ENCODE results near the gene ERC2.

Gene ERC2

GRCh38 chr3:56424336-56424735 lies 43.9 kb downstream of the ERC2 start:
- DNase-seq: no peak

GRCh38 chr3:56423661-56424099 lies 44.6 kb downstream of the ERC2 start:
- DNase-seq: no peak

DNA sequence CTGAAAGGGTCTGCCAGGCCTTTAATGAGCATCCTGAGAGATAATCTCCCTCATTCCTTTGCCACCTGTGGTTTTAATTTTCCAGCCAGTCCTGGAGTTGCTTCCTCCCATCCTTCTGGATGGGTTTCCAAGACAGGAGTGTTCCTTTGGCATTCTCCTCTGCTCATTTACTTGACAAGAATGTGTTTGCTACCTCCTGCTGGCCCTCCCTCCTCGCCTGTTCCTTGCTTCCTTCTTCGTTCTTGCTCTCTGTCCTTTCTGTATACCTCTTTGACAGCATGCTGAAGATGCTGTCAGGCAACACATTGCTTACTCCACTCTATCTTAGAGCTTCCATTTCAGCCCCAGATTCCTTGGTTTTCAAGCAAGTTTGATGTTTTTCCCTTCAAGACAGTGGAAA lies 46.0 kb downstream of the ERC2 start:
- no peak for DNase-seq

- DNase-seq: no peak
These were observed 47.1 kb downstream of the ERC2 start for GRCh38 chr3:56421205-56421604.

- DNase-seq: peak; percentile 58
These were observed 52.6 kb downstream of the ERC2 start for GRCh38 chr3:56415652-56416051.

DNA sequence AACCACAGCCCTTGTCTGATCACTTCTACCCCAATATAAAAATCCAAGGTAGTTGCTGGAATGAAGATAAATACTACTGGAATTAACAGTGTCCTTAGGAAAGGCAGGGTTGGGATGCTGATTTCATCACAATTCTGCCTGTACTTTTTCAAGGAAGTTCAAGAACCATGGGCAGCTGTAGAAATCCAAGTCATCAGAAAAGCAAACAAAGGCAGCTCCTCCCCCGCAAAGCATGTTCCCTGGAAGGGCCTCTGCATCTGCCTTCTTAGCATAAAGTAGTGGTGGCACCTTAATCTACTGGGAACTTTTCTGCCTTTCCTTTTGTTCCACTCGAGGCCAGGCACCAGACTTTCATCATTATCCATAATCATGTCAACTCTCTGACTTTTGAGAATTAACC lies 54.4 kb downstream of the ERC2 start:
- DNase-seq: peak; percentile 26

- no peak for DNase-seq
These were observed 57.1 kb downstream of the ERC2 start for GRCh38 chr3:56411166-56411565.

- no peak for DNase-seq
These were observed 57.7 kb downstream of the ERC2 start for GRCh38 chr3:56410576-56410975.

DNA sequence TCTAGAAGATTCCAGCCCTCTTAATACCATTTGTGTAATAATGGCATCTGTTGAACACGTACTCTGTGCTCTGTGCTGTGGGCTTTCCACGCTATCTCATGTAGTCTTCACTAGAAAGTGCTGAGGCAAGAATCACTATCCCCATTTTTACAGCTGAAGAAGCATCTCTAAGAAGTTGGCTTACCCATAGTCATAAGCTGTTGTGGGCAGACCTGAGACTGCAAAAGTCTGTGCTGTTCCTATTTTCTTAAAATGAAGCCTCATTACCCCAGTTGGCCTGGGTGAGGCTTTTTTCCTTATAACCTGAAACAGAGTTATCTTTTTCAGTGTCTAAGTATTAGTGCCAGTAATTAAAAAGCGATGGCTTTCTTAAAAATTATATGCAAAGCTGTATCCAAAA lies 58.5 kb downstream of the ERC2 start:
- DNase-seq: no peak

DNA sequence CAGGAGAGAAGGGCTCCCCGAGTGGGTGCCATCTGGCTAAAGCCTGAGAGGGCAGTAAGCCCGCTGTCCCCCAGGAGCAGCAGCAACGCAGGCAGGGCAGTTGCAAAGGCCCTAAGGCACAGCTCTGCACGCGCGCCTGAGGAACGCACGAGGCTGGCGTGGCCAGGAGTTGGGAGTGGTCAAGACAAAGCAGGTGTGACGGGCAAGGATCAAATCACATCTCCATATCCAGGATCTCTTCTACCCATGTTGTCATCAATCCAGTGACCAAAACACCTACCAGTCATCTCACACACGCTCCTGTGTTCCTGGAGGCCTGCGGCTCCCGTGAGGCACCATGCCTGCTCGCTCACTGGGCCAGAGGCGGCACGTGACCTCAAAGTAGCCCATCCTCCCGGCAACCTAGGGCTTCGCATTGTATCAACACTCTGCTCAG lies 59.5 kb downstream of the ERC2 start:
- DNase-seq: no peak

- no peak for DNase-seq
These were observed 61.3 kb downstream of the ERC2 start for GRCh38 chr3:56406826-56407515.

GRCh38 chr3:56404884-56405283 lies 63.4 kb downstream of the ERC2 start:
- DNase-seq: no peak

GRCh38 chr3:56398659-56399058 lies 69.6 kb downstream of the ERC2 start:
- no peak for DNase-seq

GRCh38 chr3:56397798-56398197 lies 70.5 kb downstream of the ERC2 start:
- no peak for DNase-seq

- DNase-seq: no peak
These were observed 79.0 kb downstream of the ERC2 start for GRCh38 chr3:56389183-56389830.

DNA sequence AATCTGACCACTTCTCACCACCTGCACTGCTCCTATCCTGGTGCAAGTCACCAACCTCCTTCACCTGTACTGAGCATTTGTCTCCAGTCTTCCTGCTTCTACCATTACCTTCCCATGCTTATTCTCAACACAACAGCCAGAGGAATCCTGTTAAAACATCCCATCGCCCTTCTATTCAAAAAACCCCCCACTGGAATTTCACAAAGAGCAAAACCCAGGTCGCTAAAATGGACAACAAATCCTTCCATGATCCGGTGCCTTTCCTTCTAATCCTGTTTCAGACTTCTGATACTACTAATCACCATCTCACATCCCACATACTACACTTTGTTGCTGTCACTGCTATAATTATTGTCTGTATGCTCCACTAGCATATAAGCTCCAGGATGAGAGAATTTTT lies 85.2 kb downstream of the ERC2 start:
- no peak for DNase-seq

- DNase-seq: no peak
These were observed 88.5 kb downstream of the ERC2 start for GRCh38 chr3:56379723-56380287.

GRCh38 chr3:56375654-56376053 lies 92.6 kb downstream of the ERC2 start:
- DNase-seq: no peak

DNA sequence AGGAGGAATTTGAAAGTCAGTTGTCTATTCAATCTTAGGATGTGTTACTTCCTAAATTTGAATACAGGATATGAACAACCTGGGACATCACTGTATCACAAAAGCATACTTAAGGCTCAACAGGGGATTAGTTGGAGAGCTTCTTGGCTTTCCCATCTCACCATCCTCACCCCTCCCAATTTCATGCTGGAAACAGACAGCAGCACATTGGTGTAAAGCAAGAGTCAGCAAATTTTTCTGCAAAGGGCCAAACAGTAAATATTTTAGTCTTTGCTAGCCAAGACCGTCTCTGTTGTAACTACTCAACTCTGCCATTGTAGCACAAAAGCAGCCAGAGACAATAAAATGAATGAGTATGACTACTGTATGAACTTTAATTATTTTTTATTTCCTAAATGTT lies 94.9 kb downstream of the ERC2 start:
- no peak for DNase-seq

DNA sequence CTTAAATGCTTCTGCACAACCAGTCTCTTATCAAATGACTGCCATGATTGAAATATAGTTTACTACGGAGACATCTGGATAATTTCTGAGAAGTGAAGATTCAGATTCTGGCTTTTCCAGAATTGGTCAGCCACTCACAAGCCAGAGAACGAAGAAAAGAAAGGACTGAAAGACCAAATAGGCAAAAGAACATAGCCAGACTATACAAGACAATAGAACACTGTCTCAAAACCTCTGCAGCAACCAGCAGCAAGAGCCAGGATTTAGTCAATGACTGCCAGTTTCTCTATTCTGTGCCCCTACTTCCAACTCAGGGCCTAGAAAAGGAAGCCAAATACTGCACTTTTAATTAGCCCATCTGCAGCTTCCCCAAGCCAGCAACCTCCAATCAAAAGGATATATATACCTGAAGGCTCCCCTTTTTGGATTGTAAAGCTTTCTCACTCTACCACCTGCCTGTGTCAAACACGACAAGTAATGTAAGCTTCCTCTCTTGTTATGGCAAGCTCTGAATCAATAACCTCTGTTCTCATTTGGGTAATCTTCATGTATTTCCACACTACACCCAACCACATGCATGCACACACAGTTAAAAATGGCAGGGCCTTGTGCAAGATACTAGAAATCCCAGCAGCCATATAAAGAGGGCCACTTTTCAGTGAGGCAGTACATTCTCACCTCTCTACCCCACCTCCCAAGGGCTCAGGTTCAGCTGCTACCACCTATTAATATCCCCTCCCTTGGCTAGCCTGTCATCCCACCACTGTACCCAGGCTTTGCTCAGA lies 97.1 kb downstream of the ERC2 start:
- DNase-seq: no peak

GRCh38 chr3:56369914-56370313 lies 98.4 kb downstream of the ERC2 start:
- DNase-seq: peak; percentile 18

DNA sequence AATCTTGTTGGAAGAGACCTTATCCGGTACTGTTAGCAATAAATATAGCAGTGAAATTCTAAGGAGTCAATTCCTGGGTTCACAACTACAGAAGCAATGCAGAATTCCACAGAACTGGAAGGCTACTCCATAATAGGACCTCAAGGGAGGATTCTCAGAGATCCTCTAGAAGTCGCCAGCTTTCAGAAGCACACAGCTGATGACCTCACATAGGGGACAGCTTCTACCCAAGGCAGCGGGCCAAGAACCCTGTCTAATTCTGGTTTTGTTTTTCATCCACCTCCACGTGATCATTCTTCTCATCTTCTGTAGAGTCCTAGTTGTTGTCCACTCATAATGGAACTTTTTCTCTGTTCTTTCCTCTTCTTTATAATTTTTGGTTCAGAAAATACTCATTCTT lies 99.4 kb downstream of the ERC2 start:
- DNase-seq: no peak

DNA sequence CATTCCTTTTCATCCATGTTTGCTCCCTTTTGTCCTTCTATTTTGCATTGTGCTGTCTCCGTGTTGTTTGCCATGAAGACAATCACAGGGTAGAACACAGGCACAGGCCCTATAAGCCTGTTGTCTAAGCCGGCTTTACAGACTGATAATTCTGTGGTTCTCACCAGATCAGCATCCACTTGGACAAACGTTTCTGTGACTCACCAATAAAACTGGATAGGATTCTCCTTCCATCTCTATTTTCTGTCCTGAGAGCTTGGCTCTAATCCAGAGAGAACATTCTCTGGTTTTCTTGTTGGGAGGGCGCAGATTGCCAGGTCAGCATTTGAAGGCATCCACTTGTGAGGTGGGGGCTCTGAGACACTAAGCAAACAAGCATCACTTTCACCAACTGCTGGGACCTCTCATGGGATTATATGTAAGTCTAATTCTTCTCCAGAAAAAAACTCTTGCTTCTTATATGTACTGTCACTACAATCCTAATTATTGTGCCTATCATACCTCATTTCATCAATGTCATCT lies 101.6 kb downstream of the ERC2 start:
- no peak for DNase-seq
